Keratinocyte (primary cell): ENCODE data around the gene PDIA3. TPM values are rescaled to one million over a fixed set of nuclear protein-coding genes. Genes with fewer than 3 reads are reported as not detected.

ENCODE experiments used
- DNase-seq: peaks from one replicate; pipeline ENCODE4 v3.0.0-alpha.2; 2011; ENCODE audit warnings: low read depth, missing footprints, low spot score
- FAIRE-seq: peaks from 2 replicates; lab custom pipeline; 2011; peaks lifted over from hg19 to GRCh38; lab: Jason Lieb, UNC
- H2AFZ ChIP-seq: 2 replicates; pipeline ENCODE4 v1.6.0; 2012; ENCODE audit warnings: low read length, control low read depth, inconsistent platforms; ENCODE audit not compliant: control insufficient read depth
- H3K27ac ChIP-seq: 2 replicates; pipeline ENCODE4 v1.5.1; 2011; ENCODE audit warnings: low read length; ENCODE audit not compliant: control insufficient read depth, insufficient read depth
- H3K27me3 ChIP-seq: 3 replicates; pipeline ENCODE4 v1.6.0; 2011; ENCODE audit warnings: low read length; ENCODE audit not compliant: control insufficient read depth, insufficient read depth; ENCODE audit errors: extremely low read depth
- H3K36me3 ChIP-seq, 2 experiments: 2 replicates in 1 of 2; 3 replicates in 1 of 2; pipeline ENCODE4 v1.5.1; 2011; ENCODE audit warnings: low read length in 2 of 2, mild to moderate bottlenecking in 1 of 2; ENCODE audit not compliant: control insufficient read depth in 2 of 2, insufficient read depth in 2 of 2; ENCODE audit errors: extremely low read depth in 1 of 2
- H3K4me1 ChIP-seq: 3 replicates; pipeline ENCODE4 v1.5.1; 2011; ENCODE audit warnings: low read length; ENCODE audit not compliant: control insufficient read depth, insufficient read depth; ENCODE audit errors: extremely low read depth
- H3K4me2 ChIP-seq: 3 replicates; pipeline ENCODE4 v1.6.0; 2011; ENCODE audit warnings: low read depth, low read length; ENCODE audit not compliant: control insufficient read depth, insufficient read depth; ENCODE audit errors: extremely low read depth
- H3K4me3 ChIP-seq, 3 experiments: fragments of 200-600 bp in 1 of 3; sonication (generic) in 1 of 3; 2 replicates in 2 of 3; 3 replicates in 1 of 3; pipeline ENCODE4 v1.5.1; 2011 to 2016; ENCODE audit warnings: low read length in 3 of 3, mild to moderate bottlenecking in 3 of 3, control low read depth in 2 of 3, inconsistent platforms in 1 of 3, low read depth in 1 of 3, mixed read lengths in 1 of 3, mixed run types in 1 of 3, moderate library complexity in 1 of 3; ENCODE audit not compliant: control insufficient read depth in 2 of 3, insufficient read depth in 2 of 3; ENCODE audit errors: extremely low read depth in 1 of 3
- H3K79me2 ChIP-seq: 2 replicates; pipeline ENCODE4 v1.6.0; 2012; ENCODE audit warnings: low read length; ENCODE audit not compliant: control insufficient read depth, insufficient read depth
- H3K9ac ChIP-seq: 3 replicates; pipeline ENCODE4 v1.6.0; 2011; ENCODE audit warnings: low read length; ENCODE audit not compliant: control insufficient read depth, insufficient read depth; ENCODE audit errors: extremely low read depth
- H3K9me1 ChIP-seq: 3 replicates; pipeline ENCODE4 v1.6.0; 2011; ENCODE audit warnings: low read length; ENCODE audit not compliant: control insufficient read depth, insufficient read depth; ENCODE audit errors: extremely low read depth
- H3K9me3 ChIP-seq: 2 replicates; pipeline ENCODE4 v1.5.1; 2012; ENCODE audit warnings: low read depth, low read length; ENCODE audit not compliant: control insufficient read depth
- H4K20me1 ChIP-seq: 3 replicates; pipeline ENCODE4 v1.6.0; 2011; ENCODE audit warnings: low read length; ENCODE audit not compliant: control insufficient read depth, insufficient read depth; ENCODE audit errors: extremely low read depth
- EZH2 ChIP-seq: IDR thresholded peaks from one replicate; pipeline ENCODE4 v1.6.1; 2012; ENCODE audit warnings: inconsistent platforms, mild to moderate bottlenecking, low read length, moderate library complexity
- dilution Hi-C: fragments of 300-500 bp; cut with MboI; formaldehyde crosslinking; loops from one replicate; pipeline ENCODE4 v1.7.0; 2020; ENCODE audit warnings: low sequenced_read_pairs; ENCODE audit not compliant: extremely low pct_ligation_motif_present
- polyA plus RNA-seq, 5 experiments: library from polyadenylated mRNA; depleted of rRNA in 3 of 5; stranded (reverse) in 3 of 5; stranded (forward) in 1 of 5; unstranded in 1 of 5; fragments of >200 nt; gene quantifications; 1 replicate in 1 of 5; 2 replicates in 3 of 5; 3 replicates in 1 of 5; pipeline versions ENCODE4 v1.2.1 to v1.2.3, GENCODE V29; 2011 to 2012; ENCODE audit warnings: missing spikeins in 2 of 5, low read depth in 1 of 5, low replicate concordance in 1 of 5
- TF ChIP-seq, protein P1 (sequence below), 3 experiments: IDR thresholded peaks in 1 of 3; conservative IDR thresholded peaks in 1 of 3; optimal IDR thresholded peaks in 1 of 3; 2 replicates in 2 of 3; 3 replicates in 1 of 3; pipeline versions ENCODE3 to v1.5.1; 2011; ENCODE audit warnings: low read length in 3 of 3, mild to moderate bottlenecking in 3 of 3, moderate library complexity in 2 of 3, control low read depth in 1 of 3, inconsistent platforms in 1 of 3; ENCODE audit not compliant: insufficient read depth in 2 of 3; ENCODE audit errors: extremely low read depth in 1 of 3

The PDIA3 gene
- polyA plus RNA-seq, 1 donor (not counting 4 experiments of a cell fraction or from before 2014, with no cell fraction given), result 338 TPM

DNA sequence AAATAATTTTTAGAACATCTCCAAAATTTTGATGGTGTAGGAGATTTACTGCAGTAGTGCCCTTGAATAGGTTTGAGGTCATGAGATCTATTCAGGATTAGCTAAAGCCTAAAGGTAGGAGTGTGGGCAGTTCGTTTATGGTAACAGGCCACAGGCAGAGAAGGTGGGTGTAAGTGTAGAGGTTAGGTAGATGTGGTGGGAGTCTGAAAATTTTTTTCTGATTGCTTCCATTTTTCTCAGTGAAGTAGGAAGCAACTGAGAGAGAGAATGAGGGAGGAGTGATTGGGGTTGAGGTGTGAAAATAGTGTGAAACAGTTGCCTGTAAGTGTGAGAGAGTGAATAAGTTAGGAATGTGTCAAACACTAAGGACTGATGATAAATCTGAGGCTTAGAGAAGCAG, 32.8 kb downstream of the PDIA3 start:
- H3K27me3 ChIP-seq, result no peaks in the 10 kb centered on the region
- no peak overlapping the region for H3K4me2 ChIP-seq
- peaks cover 0 to 1% of the 10 kb centered on the region in 2 experiments for H3K36me3 ChIP-seq
- H3K9me1 ChIP-seq, result no peaks in the 10 kb centered on the region
- DNase-seq (no peak), FAIRE-seq (no peak)
- H3K27ac ChIP-seq, result no peak overlapping the region
- H2AFZ ChIP-seq, result no peak overlapping the region
- no peak overlapping the region for H3K4me3 ChIP-seq
- H3K4me1 ChIP-seq, result peaks cover 14% of the 10 kb centered on the region
- dilution Hi-C loops, result no loop called here
- no peak overlapping the region for H3K9ac ChIP-seq
- H3K79me2 ChIP-seq, result no peaks in the 10 kb centered on the region
- H3K9me3 ChIP-seq, result no peaks in the 10 kb centered on the region
- no peaks in the 10 kb centered on the region for H4K20me1 ChIP-seq
- no peak for TF ChIP-seq EZH2
- TF ChIP-seq, protein P1, sequence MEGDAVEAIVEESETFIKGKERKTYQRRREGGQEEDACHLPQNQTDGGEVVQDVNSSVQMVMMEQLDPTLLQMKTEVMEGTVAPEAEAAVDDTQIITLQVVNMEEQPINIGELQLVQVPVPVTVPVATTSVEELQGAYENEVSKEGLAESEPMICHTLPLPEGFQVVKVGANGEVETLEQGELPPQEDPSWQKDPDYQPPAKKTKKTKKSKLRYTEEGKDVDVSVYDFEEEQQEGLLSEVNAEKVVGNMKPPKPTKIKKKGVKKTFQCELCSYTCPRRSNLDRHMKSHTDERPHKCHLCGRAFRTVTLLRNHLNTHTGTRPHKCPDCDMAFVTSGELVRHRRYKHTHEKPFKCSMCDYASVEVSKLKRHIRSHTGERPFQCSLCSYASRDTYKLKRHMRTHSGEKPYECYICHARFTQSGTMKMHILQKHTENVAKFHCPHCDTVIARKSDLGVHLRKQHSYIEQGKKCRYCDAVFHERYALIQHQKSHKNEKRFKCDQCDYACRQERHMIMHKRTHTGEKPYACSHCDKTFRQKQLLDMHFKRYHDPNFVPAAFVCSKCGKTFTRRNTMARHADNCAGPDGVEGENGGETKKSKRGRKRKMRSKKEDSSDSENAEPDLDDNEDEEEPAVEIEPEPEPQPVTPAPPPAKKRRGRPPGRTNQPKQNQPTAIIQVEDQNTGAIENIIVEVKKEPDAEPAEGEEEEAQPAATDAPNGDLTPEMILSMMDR (optimal IDR thresholded peaks at IDR 0.05 in 1 of 3, IDR thresholded peaks at IDR 0.05 in 1 of 3, conservative IDR thresholded peaks at IDR 0.05 in 1 of 3; ENCODE audit: extremely low read depth in 1 of 3, insufficient read depth in 2 of 3, low read length in 3 of 3), result no peak

DNA sequence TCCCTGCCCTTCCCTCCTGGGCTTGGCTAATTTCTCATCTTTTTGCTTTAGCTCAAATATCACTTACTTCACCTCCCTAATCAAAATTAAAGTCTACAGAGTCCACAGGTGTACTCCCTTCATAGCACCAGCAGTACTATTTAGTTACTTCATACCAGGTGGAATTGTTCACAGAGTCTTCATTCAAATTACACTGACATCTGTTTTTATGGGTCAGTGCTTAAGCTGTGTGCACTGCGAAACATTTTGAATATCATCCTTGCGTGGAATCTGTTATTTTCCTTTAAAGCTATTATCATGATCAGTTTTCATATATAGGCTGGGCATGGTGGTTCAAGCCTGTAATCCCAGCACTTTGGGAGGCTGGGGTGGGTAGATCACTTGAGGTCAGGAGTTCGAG, 43.2 kb downstream of the PDIA3 start:
- Histone ChIP-seq H3K36me3 (peaks cover 8 to 10% of the 10 kb centered on the region in 2 experiments), H3K4me3 (no peak overlapping the region), H3K4me1 (peaks cover 17% of the 10 kb centered on the region), H3K27ac (no peak overlapping the region), H4K20me1 (no peaks in the 10 kb centered on the region), H3K9me3 (no peaks in the 10 kb centered on the region), H3K4me2 (no peak overlapping the region), H3K9me1 (no peaks in the 10 kb centered on the region), H3K9ac (no peak overlapping the region), H3K27me3 (no peaks in the 10 kb centered on the region), H3K79me2 (peaks cover 23% of the 10 kb centered on the region), H2AFZ (no peak overlapping the region)
- dilution Hi-C loops, result no loop called here
- no peak for FAIRE-seq
- TF ChIP-seq, protein P1 (optimal IDR thresholded peaks at IDR 0.05 in 1 of 3, IDR thresholded peaks at IDR 0.05 in 1 of 3, conservative IDR thresholded peaks at IDR 0.05 in 1 of 3; ENCODE audit: extremely low read depth in 1 of 3, insufficient read depth in 2 of 3, low read length in 3 of 3), result no peak
- no peak for DNase-seq
